SJSA1 (cell line): ENCODE data around the gene HES3. TPM values are rescaled to one million over a fixed set of nuclear protein-coding genes. Genes with fewer than 3 reads are reported as not detected.

Source experiments
- DNase-seq, 2 experiments: peaks; one replicate each; pipeline ENCODE4 v3.0.0-alpha.2; 2015 to 2020; ENCODE audit warnings: low spot score in 2 of 2, low read depth in 1 of 2
- H3K27ac ChIP-seq: fragments of 250-450 bp; sonication (Bioruptor Pico); 2 replicates; pipeline ENCODE4 v1.5.1; 2020; ENCODE audit warnings: mild to moderate bottlenecking, moderate library complexity
- H3K27me3 ChIP-seq: fragments of 250-450 bp; sonication (Bioruptor Pico); replicated peaks from 2 replicates; pipeline ENCODE4 v1.5.1; 2020; ENCODE audit warnings: mild to moderate bottlenecking, moderate library complexity
- H3K36me3 ChIP-seq: fragments of 250-450 bp; sonication (Bioruptor Pico); 2 replicates; pipeline ENCODE4 v1.5.1; 2020; ENCODE audit warnings: mild to moderate bottlenecking
- H3K4me1 ChIP-seq: fragments of 250-450 bp; sonication (Bioruptor Pico); replicated peaks from 2 replicates; pipeline ENCODE4 v1.6.1; 2021; ENCODE audit warnings: mild to moderate bottlenecking
- H3K4me3 ChIP-seq: fragments of 250-450 bp; sonication (Bioruptor Pico); 2 replicates; pipeline ENCODE4 v1.5.1; 2020; ENCODE audit warnings: mild to moderate bottlenecking
- H3K9me3 ChIP-seq: fragments of 250-450 bp; sonication (Bioruptor Pico); replicated peaks from 2 replicates; pipeline ENCODE4 v1.5.1; 2020; ENCODE audit warnings: mild to moderate bottlenecking
- total RNA-seq: library from RNA; depleted of rRNA; stranded (reverse); fragments of >200 nt; shearing (Covaris generic); gene quantifications from 2 replicates; pipeline ENCODE4 v1.2.3, GENCODE V29; 2014

HES3 gene
- total RNA-seq, 1 experiment from 2014 or later = not detected

- H3K4me3 ChIP-seq = no peak overlapping the region
- H3K27me3 ChIP-seq = peaks cover 82% of the 10 kb centered on the region
- H3K36me3 ChIP-seq = no peaks in the 10 kb centered on the region
- H3K27ac ChIP-seq = no peak overlapping the region
- DNase-seq = no peak
- peaks cover 14% of the 10 kb centered on the region for H3K4me1 ChIP-seq
- no peaks in the 10 kb centered on the region for H3K9me3 ChIP-seq
Observed at GRCh38 chr1:6245869-6246496, 2.0 kb downstream of the HES3 start.

DNA sequence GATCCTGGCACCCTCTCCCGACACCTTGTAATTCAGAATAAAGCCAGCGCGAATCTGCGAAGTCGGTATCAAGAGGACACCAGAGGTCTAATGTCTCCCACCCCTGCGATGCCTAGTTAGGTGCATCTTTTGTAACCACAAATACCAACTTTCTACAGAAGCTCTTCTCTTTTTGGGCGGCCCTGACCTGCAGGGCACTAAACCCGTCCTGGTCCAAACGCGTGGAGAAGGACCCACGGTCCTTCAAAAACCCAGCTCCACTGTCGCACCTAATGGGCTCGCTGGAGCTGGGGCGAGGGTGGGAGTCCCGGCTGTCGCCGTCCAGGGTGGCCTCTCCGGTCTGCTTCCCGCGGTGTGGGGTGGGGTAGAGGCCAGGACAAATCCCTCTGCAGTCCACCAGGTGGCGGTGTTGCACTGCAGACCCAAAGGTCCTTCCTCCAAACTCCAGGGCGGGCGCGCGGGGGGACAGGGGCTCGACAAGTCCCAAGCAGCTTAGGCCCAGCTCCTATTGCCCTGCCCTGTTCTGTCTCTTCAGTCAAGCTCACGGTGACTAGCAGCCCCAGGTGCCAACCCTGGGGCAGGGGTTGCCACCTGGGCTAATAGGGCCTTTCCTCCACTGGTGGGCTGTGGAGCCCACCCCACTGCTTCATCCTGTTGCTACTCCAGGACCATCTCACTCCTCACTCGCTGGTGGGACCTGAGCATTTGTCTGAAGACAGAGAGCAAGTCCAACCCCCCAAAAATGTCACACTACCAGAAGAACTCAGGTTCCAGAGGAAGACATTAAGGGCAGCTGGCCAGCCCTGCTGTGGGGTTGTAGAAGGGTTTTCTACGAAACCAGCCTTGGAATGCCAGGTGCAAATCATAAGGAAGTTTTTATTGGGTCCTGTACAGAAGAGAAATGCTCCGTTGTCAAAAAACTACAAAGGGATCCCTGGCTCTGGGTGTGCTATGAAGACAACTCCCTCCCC lies 2.8 kb downstream of the HES3 start:
- DNase-seq = peak; percentile 63 to 87
- no peak overlapping the region for H3K27ac ChIP-seq

GRCh38 chr1:6247651-6248050 lies 3.7 kb downstream of the HES3 start:
- Histone ChIP-seq H3K27me3 (peaks cover 73% of the 10 kb centered on the region), H3K9me3 (no peaks in the 10 kb centered on the region)

More for the DNA sequence above, 2.8 kb downstream of the HES3 start:
- Histone ChIP-seq H3K36me3 (no peaks in the 10 kb centered on the region), H3K4me1 (peaks cover 14% of the 10 kb centered on the region), H3K27me3 (peaks cover 77% of the 10 kb centered on the region), H3K9me3 (no peaks in the 10 kb centered on the region), H3K4me3 (no peak overlapping the region)

GRCh38 chr1:6248161-6248776 lies 4.3 kb downstream of the HES3 start:
- peaks cover 68% of the 10 kb centered on the region for H3K27me3 ChIP-seq
- no peaks in the 10 kb centered on the region for H3K36me3 ChIP-seq
- no peaks in the 10 kb centered on the region for H3K9me3 ChIP-seq
- DNase-seq = peak in 1 of 2 experiments; percentile 36
- no peak overlapping the region for H3K4me3 ChIP-seq
- no peak overlapping the region for H3K27ac ChIP-seq
- peaks cover 10% of the 10 kb centered on the region for H3K4me1 ChIP-seq

More at GRCh38 chr1:6247651-6248050, 3.7 kb downstream of the HES3 start:
- H3K4me3 ChIP-seq = no peak overlapping the region
- DNase-seq = no peak
- peaks cover 10% of the 10 kb centered on the region for H3K4me1 ChIP-seq
- no peaks in the 10 kb centered on the region for H3K36me3 ChIP-seq
- H3K27ac ChIP-seq = no peak overlapping the region

DNA sequence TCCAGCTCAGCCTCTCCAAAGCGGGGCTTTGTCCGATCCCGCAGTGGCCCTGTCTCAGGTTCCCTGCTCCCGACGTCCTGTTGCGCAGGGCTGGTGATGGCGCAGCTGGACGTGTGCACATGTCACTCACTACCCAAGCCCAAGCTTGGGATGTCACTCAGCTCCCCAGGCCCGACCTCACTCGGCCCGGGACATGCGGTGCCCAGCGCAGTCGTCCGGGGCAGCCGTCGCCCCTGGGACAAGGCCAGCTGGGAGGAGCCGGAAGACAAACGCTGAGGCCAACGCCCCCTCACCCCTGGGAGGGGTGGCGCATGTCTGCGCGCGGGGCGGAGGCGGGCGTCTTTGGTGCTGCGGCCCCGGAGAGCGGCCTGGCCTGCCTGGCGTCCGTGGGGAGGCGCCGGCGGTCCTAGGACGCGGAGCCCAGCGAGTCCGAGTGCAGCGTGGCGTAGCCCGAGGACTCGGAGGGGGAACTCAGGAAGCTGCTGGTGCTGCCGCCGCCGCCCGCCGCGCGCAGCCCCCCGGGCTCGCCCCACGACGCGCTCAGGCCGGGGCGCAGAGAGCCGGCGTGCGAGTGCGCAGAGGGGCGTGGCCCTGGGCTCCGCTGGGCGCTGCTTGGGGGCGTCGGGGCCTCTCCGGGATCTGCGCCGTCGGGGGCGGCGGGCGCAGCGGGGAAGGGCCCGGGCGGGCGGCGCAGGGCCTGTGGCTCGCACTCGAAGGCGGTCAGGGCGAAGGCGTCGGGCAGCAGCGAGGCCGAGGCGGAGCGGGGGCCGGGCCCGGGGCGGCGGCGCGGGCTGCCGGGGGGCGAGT lies 5.2 kb downstream of the HES3 start:
- Histone ChIP-seq H3K4me1 (peaks cover 10% of the 10 kb centered on the region), H3K9me3 (no peaks in the 10 kb centered on the region), H3K4me3 (no peak overlapping the region), H3K27ac (no peak overlapping the region), H3K27me3 (peaks cover 61% of the 10 kb centered on the region), H3K36me3 (no peaks in the 10 kb centered on the region)
- no peak for DNase-seq

- H3K36me3 ChIP-seq = no peaks in the 10 kb centered on the region
- H3K4me3 ChIP-seq = no peak overlapping the region
- peaks cover 10% of the 10 kb centered on the region for H3K4me1 ChIP-seq
- H3K9me3 ChIP-seq = no peaks in the 10 kb centered on the region
- DNase-seq = no peak
- H3K27me3 ChIP-seq = peaks cover 55% of the 10 kb centered on the region
- H3K27ac ChIP-seq = no peak overlapping the region
Observed at GRCh38 chr1:6249739-6250689, 6.0 kb downstream of the HES3 start.

DNA sequence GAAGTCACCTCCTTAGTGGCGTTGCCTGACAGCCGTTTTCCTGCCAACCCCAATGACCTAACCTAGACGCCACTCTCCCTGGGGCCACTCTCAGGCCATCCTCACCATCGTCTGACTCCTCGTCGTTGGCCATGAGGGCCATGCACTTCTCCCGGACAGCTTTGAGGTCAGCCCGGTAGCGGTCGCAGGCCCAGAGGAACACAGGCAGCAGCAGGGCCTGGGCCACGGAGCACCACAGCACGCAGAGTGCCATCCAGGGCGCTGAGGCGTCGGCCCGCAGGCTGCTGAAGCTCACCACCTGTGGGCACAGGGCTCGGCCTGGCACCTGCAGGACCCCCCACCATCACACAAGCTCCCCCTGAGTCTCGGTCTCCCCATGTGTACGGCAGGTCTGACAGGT lies 7.3 kb downstream of the HES3 start:
- Histone ChIP-seq H3K4me1 (peaks cover 5% of the 10 kb centered on the region), H3K27ac (no peak overlapping the region), H3K36me3 (no peaks in the 10 kb centered on the region), H3K9me3 (no peaks in the 10 kb centered on the region), H3K27me3 (peaks cover 46% of the 10 kb centered on the region), H3K4me3 (no peak overlapping the region)
- no peak for DNase-seq

DNA sequence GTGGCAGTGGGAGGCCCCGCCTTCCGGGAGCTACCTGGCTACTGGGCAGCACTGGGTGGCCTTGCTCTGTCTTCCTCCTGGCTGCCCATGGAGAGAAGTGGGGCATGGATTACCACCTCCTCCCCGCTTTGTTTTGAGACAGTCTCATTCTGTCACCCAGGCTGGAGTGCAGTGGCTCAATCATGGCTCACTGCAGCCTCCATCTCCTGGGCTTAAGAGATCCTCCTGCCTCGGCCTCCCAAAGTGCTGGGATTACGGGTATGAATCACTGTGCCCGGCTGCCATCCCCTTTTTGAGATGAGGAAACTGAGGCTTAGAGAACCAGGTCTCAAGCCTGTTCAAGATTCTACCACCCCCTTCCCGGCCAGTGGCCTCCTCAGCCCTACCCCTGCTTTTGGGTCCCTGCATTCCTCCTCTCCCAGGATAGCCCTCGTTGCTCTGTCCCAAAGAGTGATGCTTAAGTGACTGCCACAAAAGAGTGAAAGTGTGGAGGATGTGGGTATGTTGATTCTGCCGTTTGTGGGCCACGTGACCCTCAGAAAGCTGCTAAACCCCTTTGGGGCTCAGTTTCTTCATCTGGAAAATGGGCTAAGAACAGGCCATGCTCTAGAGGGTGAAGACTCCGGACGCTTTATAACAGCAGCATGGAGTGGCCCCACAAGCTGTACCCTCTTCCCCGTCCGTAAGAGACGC lies 7.8 kb downstream of the HES3 start:
- H3K4me3 ChIP-seq = no peak overlapping the region
- no peak for DNase-seq
- H3K9me3 ChIP-seq = no peaks in the 10 kb centered on the region
- H3K27me3 ChIP-seq = peaks cover 42% of the 10 kb centered on the region
- peaks cover 5% of the 10 kb centered on the region for H3K4me1 ChIP-seq
- no peaks in the 10 kb centered on the region for H3K36me3 ChIP-seq
- no peak overlapping the region for H3K27ac ChIP-seq

DNA sequence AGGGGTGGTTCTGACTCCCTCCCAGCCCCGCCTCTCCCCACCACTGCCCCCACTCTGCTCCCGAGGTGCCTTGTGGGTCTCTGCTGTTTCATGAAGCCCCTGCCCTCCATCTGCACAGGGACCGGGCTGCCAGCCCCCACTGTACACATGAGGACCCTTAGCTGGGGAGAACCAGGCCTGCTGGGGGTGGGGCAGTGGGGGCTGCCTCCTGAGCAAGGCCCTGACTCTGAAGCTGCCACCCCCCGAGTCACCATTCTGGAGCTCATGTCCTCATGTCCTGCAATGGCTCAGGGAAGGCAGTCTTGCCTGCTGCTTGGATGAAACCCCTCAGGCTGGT lies 8.4 kb downstream of the HES3 start:
- H3K9me3 ChIP-seq = no peaks in the 10 kb centered on the region
- peaks cover 37% of the 10 kb centered on the region for H3K27me3 ChIP-seq
- H3K4me1 ChIP-seq = peaks cover 5% of the 10 kb centered on the region
- no peak for DNase-seq
- H3K27ac ChIP-seq = no peak overlapping the region
- H3K36me3 ChIP-seq = no peaks in the 10 kb centered on the region
- no peak overlapping the region for H3K4me3 ChIP-seq

DNA sequence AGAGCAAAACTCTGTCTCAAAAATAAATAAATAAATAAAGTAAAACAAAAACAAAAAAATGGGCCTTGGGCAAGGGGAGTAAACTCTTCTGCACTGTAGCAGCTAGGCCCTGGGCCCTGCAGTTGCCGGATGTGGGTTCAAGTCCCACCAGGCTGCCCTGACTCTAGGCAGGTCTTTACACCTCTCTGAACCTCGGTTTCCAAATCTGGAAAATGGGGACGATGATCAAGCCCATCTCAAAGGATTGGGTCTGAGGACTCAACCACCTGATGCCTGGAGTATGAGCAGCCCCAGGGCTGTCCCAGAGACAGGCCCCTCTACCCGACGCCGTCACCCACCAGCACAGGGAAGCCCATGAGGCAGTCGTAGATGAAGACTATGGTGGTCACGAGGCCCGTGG lies 9.4 kb downstream of the HES3 start:
- H3K9me3 ChIP-seq = no peaks in the 10 kb centered on the region
- H3K27me3 ChIP-seq = peaks cover 27% of the 10 kb centered on the region
- H3K36me3 ChIP-seq = no peaks in the 10 kb centered on the region
- H3K27ac ChIP-seq = no peak overlapping the region
- peaks cover 5% of the 10 kb centered on the region for H3K4me1 ChIP-seq
- H3K4me3 ChIP-seq = no peak overlapping the region
- no peak for DNase-seq

DNA sequence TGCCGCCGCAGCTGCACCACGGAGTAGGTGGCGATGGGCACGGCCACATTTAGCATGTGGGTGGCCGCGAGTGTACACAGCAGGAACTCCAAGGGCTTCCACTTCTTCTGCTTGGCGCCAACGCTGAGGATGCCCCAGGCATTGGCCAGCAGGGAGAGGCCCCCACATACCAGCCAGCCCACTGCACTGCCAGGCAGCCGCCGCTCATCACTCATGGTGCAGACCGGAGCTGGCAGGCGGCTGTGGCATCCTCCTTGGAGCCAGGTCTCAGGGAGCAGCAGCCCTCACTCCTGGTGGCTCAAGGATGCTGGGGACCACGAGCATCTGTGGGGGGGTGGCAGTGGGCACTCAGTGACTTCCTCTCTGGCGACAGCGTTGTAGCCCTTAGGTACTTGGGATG lies 10.7 kb downstream of the HES3 start:
- no peak for DNase-seq
- H3K27ac ChIP-seq = no peak overlapping the region
- no peaks in the 10 kb centered on the region for H3K4me1 ChIP-seq
- H3K9me3 ChIP-seq = no peaks in the 10 kb centered on the region
- peaks cover 20% of the 10 kb centered on the region for H3K27me3 ChIP-seq
- no peak overlapping the region for H3K4me3 ChIP-seq
- no peaks in the 10 kb centered on the region; the same call in 1 of the 2 replicates for H3K36me3 ChIP-seq

DNA sequence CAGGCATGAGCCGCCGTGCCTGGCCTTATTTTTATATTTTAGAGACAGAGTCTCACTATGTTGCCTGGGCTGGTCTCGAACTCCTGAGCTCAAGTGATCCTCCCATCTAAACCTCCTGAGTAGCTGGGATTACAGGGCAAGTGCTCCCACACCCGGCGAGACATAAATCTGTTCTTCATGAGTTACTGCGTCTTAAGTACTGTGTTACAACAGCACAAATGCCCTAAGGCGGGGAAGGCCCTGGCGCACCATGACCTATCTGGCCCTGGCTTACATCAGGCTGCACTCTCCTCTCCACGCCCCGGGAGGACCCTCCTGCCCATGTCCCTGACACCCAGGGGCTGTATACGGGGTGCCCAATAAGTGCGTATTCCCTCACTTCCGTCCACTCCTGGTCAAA lies 12.7 kb downstream of the HES3 start:
- Histone ChIP-seq H3K27me3 (peaks cover 19% of the 10 kb centered on the region), H3K27ac (no peak overlapping the region), H3K4me3 (no peak overlapping the region), H3K36me3 (no peaks in the 10 kb centered on the region; the same call in 1 of the 2 replicates), H3K9me3 (no peaks in the 10 kb centered on the region), H3K4me1 (peaks cover 14% of the 10 kb centered on the region)
- DNase-seq = no peak
